H1 (cell line): ENCODE measurements around the gene ZNF532. TPM values are rescaled to one million over a fixed set of nuclear protein-coding genes. Genes with fewer than 3 reads are reported as not detected.

Experiments used
- ATF2 ChIP-seq: IDR thresholded peaks from 2 replicates; pipeline ENCODE4 v1.6.1; 2012; ENCODE audit warnings: low read length, inconsistent platforms
- BACH1 ChIP-seq: IDR thresholded peaks from 2 replicates; pipeline ENCODE4 v1.6.1; 2012; ENCODE audit warnings: low read length, improper control_type of control experiment
- CHD1 ChIP-seq: IDR thresholded peaks from 2 replicates; pipeline ENCODE4 v1.6.1; 2012; ENCODE audit warnings: low read depth, low read length, improper control_type of control experiment
- CHD7 ChIP-seq: fragments of 300-600 bp; sonication (generic); IDR thresholded peaks from 2 replicates; pipeline ENCODE4 v1.7.1; 2012; ENCODE audit warnings: low read length, moderate library complexity, mild to moderate bottlenecking, inconsistent platforms; ENCODE audit not compliant: insufficient replicate concordance
- CTBP2 ChIP-seq: IDR thresholded peaks from 2 replicates; pipeline ENCODE4 v1.7.0; 2011; ENCODE audit warnings: borderline replicate concordance, mild to moderate bottlenecking, moderate library complexity, mixed read lengths, low read length; ENCODE audit not compliant: insufficient read depth, insufficient read length
- FOSL1 ChIP-seq: IDR thresholded peaks from 2 replicates; pipeline ENCODE4 v1.6.1; 2011; ENCODE audit warnings: mild to moderate bottlenecking, low read depth, low read length, moderate library complexity; ENCODE audit not compliant: insufficient read depth
- NRF1 ChIP-seq: IDR thresholded peaks from 2 replicates; pipeline ENCODE4 v1.6.1; 2011; ENCODE audit warnings: mild to moderate bottlenecking, low read depth, low read length, improper control_type of control experiment
- POU5F1 ChIP-seq: IDR thresholded peaks from 2 replicates; pipeline ENCODE4 v1.6.1; 2011; ENCODE audit warnings: low read depth, mild to moderate bottlenecking, low read length, moderate library complexity
- polyA plus RNA-seq, 7 experiments: library from polyadenylated mRNA; depleted of rRNA in 3 of 7; stranded (reverse) in 5 of 7; unstranded in 2 of 7; fragments of >200 nt in 5 of 7; fragments of 200-250 nt in 2 of 7; gene quantifications; 1 replicate in 5 of 7; 2 replicates in 1 of 7; 4 replicates in 1 of 7; pipeline versions ENCODE4 v1.2.1 to v1.2.3, GENCODE V29; 2011 to 2013; ENCODE audit warnings: missing spikeins in 2 of 7, mixed read lengths in 2 of 7
- total RNA-seq: library from RNA; stranded (reverse); fragmentation: NEBNext Ultra II Directional; extraction: Animal tissue kit (Norgen Biotek cat#: 25700); gene quantifications from 2 replicates; pipeline ENCODE4 v1.2.1, GENCODE V29; 2021

Gene ZNF532
- total and polyA plus RNA-seq, 2 of the 8 experiments (the other 6 are each of a cell fraction or from before 2014, with no cell fraction given) = 143 to 240 TPM

- TF ChIP-seq CHD7 (no peak), BACH1 (no peak), FOSL1 (no peak), NRF1 (no peak), CTBP2 (no peak), ATF2 (no peak), CHD1 (no peak), POU5F1 (no peak)
Observed at GRCh38 chr18:58947136-58947732, 82.6 kb downstream of the ZNF532 start (continued).
